Measurements from ENCODE around the gene CAV1. TPM values are rescaled to one million over a fixed set of nuclear protein-coding genes. Genes with fewer than 3 reads are reported as not detected.

Gene CAV1
- total and polyA plus RNA-seq, 2 of the 13 experiments (the other 11 are each of a cell fraction or from before 2014, with no cell fraction given), result 0.40 TPM; not detected in 1

DNA sequence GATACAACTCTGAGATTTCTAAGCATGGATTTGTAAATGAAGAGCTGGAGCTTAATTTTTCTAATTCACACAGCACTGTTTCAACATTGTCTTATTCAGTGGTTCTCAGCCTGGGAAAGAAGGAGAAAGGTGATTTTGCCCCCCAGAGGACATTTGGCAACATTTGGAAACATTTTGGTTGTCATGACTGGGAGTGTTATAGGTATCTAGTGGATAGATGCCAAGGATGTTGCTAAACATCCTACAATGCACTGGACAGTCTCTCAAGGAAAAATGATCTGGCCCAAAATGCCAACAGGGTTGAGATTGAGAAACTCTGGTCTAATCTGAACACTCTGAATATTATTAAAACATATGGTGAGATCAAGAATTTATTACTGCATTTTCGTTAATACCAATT is 29.1 kb upstream of the CAV1 start:
- no peak overlapping the region for H3K27ac ChIP-seq (ENCODE audit: extremely low read length, insufficient read depth, low read length)
- FAIRE-seq, result no peak
- no peak overlapping the region for H3K9ac ChIP-seq (ENCODE audit: insufficient read depth, low read depth, low read length)
- ChIA-PET CTCF (ENCODE audit: low intra/inter-chr PET ratio, low total read pairs) (no interaction called here), POLR2A (no interaction called here)
- no TSS peak for BruUV-seq (replicated peaks)
- peaks cover 2 to 15% of the 10 kb centered on the region in 2 experiments for H3K27me3 ChIP-seq (ENCODE audit: control insufficient read depth in 1 of 2, insufficient read depth in 2 of 2, low read length in 2 of 2)
- H3K4me2 ChIP-seq (ENCODE audit: low read depth, low read length), result no peak overlapping the region
- H3K4me3 ChIP-seq (replicated peaks in 1 of 3; ENCODE audit: insufficient read depth in 1 of 3, low read depth in 2 of 3, low read length in 3 of 3), result no peak overlapping the region
- H3K9me3 ChIP-seq (ENCODE audit: low read length), result no peaks in the 10 kb centered on the region
- H3K79me2 ChIP-seq (ENCODE audit: insufficient read depth, low read length), result no peaks in the 10 kb centered on the region
- no peak overlapping the region for H2AFZ ChIP-seq (ENCODE audit: low read length)
- 0% methylated on average over 1 of the region's 1 CpG for WGBS (ENCODE audit: low lambda C conversion rate)
- TF ChIP-seq SP140L (CRISPR knock-in tag; IDR thresholded peaks at IDR 0.05; ENCODE audit: borderline replicate concordance) (no peak), NFYB (CRISPR knock-in tag; IDR thresholded peaks at IDR 0.05) (no peak), FOXJ3 (CRISPR knock-in tag; IDR thresholded peaks at IDR 0.05; ENCODE audit: borderline replicate concordance) (no peak), BCL6 (CRISPR knock-in tag; IDR thresholded peaks at IDR 0.05) (no peak), ZFP90 (CRISPR knock-in tag; IDR thresholded peaks at IDR 0.05; ENCODE audit: borderline replicate concordance) (no peak), SRSF9 (IDR thresholded peaks at IDR 0.05; ENCODE audit: borderline replicate concordance, insufficient read depth, low read depth, low read length, poor library complexity, severe bottlenecking) (no peak)
- H4K20me1 ChIP-seq (ENCODE audit: insufficient read depth, low read length), result no peaks in the 10 kb centered on the region
- no peak for ATAC-seq
- H3K36me3 ChIP-seq (replicated peaks in 1 of 2; ENCODE audit: control insufficient read depth in 1 of 2, insufficient read depth in 2 of 2, low read length in 2 of 2), result no peaks in the 10 kb centered on the region
- H3K4me1 ChIP-seq (ENCODE audit: insufficient read depth, low read length), result peaks cover 10% of the 10 kb centered on the region; the same call in 1 of the 2 replicates
- no peak for DNase-seq (ENCODE audit: low spot score)
- in situ Hi-C loops (cut with HindIII; ENCODE audit: extremely low pct_ligation_motif_present, low pct_unique_long_range_greater_than_20kb) (no loop called here), intact Hi-C loops (cut with micrococcal nuclease; ENCODE audit: unreplicated experiment) (no loop called here)

DNA sequence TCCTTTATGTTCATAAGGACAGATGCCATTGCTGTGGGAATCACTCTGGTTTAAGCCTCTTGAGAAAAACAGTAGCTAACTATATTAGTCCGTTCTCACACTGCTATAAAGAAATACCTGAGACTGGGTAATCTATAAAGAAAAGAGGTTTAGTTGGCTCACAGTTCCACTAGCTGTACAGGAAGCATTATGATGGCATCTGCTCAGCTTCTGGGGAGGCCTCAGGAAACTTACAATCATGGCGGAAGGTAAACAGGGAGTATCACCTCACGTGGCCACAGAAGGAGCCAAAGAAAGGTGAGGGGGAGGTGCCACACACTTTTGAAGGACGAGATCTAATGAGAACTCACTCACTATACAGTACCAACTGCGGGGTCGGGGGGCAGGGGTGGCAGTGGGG is 28.2 kb upstream of the CAV1 start:
- in situ Hi-C loops (cut with HindIII; ENCODE audit: extremely low pct_ligation_motif_present, low pct_unique_long_range_greater_than_20kb), result no loop called here
- CTCF ChIA-PET (ENCODE audit: low intra/inter-chr PET ratio, low total read pairs), result no interaction called here
- TF ChIP-seq ZMAT3 (CRISPR knock-in tag; conservative IDR thresholded peaks at IDR 0.05) (no peak), PAX8 (CRISPR knock-in tag; IDR thresholded peaks at IDR 0.05; ENCODE audit: borderline replicate concordance) (no peak), ZNF34 (CRISPR knock-in tag; IDR thresholded peaks at IDR 0.05; ENCODE audit: borderline replicate concordance) (no peak), HDAC6 (IDR thresholded peaks at IDR 0.05; ENCODE audit: low read depth, low read length) (no peak), RBM22 (optimal IDR thresholded peaks at IDR 0.05; ENCODE audit: low read length) (no peak), ZNF660 (CRISPR knock-in tag; IDR thresholded peaks at IDR 0.05; ENCODE audit: borderline replicate concordance, low read depth) (no peak), ZNF232 (CRISPR knock-in tag; IDR thresholded peaks at IDR 0.05; ENCODE audit: borderline replicate concordance) (no peak), PCBP1 (IDR thresholded peaks at IDR 0.05; ENCODE audit: borderline replicate concordance, low read depth, low read length) (no peak), CAMTA2 (CRISPR knock-in tag; IDR thresholded peaks at IDR 0.05; ENCODE audit: borderline replicate concordance) (no peak), ZSCAN22 (CRISPR knock-in tag; IDR thresholded peaks at IDR 0.05) (no peak), PCBP2 (optimal IDR thresholded peaks at IDR 0.05; ENCODE audit: low read depth, low read length, poor library complexity, severe bottlenecking) (no peak), ZNF749 (CRISPR knock-in tag; IDR thresholded peaks at IDR 0.05; ENCODE audit: borderline replicate concordance) (no peak)
- TF ChIP-seq, protein P1, sequence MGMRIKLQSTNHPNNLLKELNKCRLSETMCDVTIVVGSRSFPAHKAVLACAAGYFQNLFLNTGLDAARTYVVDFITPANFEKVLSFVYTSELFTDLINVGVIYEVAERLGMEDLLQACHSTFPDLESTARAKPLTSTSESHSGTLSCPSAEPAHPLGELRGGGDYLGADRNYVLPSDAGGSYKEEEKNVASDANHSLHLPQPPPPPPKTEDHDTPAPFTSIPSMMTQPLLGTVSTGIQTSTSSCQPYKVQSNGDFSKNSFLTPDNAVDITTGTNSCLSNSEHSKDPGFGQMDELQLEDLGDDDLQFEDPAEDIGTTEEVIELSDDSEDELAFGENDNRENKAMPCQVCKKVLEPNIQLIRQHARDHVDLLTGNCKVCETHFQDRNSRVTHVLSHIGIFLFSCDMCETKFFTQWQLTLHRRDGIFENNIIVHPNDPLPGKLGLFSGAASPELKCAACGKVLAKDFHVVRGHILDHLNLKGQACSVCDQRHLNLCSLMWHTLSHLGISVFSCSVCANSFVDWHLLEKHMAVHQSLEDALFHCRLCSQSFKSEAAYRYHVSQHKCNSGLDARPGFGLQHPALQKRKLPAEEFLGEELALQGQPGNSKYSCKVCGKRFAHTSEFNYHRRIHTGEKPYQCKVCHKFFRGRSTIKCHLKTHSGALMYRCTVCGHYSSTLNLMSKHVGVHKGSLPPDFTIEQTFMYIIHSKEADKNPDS (CRISPR knock-in tag; IDR thresholded peaks at IDR 0.05), result no peak

More for the DNA sequence above, 28.2 kb upstream of the CAV1 start:
- no TSS peak for BruUV-seq (replicated peaks)
- DNase-seq (ENCODE audit: low spot score) (no peak), FAIRE-seq (no peak), ATAC-seq (no peak)
- Histone ChIP-seq H3K9ac (ENCODE audit: insufficient read depth, low read depth, low read length) (no peak overlapping the region), H3K36me3 (replicated peaks in 1 of 2; ENCODE audit: control insufficient read depth in 1 of 2, insufficient read depth in 2 of 2, low read length in 2 of 2) (no peaks in the 10 kb centered on the region), H4K20me1 (ENCODE audit: insufficient read depth, low read length) (no peaks in the 10 kb centered on the region), H3K4me2 (ENCODE audit: low read depth, low read length) (no peak overlapping the region), H3K27me3 (ENCODE audit: control insufficient read depth in 1 of 2, insufficient read depth in 2 of 2, low read length in 2 of 2) (peaks cover 2 to 23% of the 10 kb centered on the region in 2 experiments), H3K4me1 (ENCODE audit: insufficient read depth, low read length) (peaks cover 10% of the 10 kb centered on the region; the same call in 1 of the 2 replicates), H2AFZ (ENCODE audit: low read length) (no peak overlapping the region), H3K9me3 (ENCODE audit: low read length) (no peaks in the 10 kb centered on the region), H3K27ac (ENCODE audit: extremely low read length, insufficient read depth, low read length) (no peak overlapping the region), H3K4me3 (replicated peaks in 1 of 3; ENCODE audit: insufficient read depth in 1 of 3, low read depth in 2 of 3, low read length in 3 of 3) (no peak overlapping the region), H3K79me2 (ENCODE audit: insufficient read depth, low read length) (no peaks in the 10 kb centered on the region)
- POLR2A ChIA-PET, result no interaction called here
- WGBS (ENCODE audit: low lambda C conversion rate), result 43% methylated on average over 6 of the region's 6 CpGs
- intact Hi-C loops (cut with micrococcal nuclease; ENCODE audit: unreplicated experiment), result no loop called here

Measured in HepG2 (cell line).